ENCODE measurements around the gene SLX9. TPM values are rescaled to one million over a fixed set of nuclear protein-coding genes. Genes with fewer than 3 reads are reported as not detected.
"Not testable (repeated sequence)": the region's sequence is repeated elsewhere in the genome, so short reads cannot be mapped to it uniquely, and the experiment has no call there.

The SLX9 gene
- total and polyA plus RNA-seq, 5 experiments from 2014 or later, result 11.7 to 27.9 (median 13.5) TPM

- ATAC-seq, result no peak
- Mint-ChIP-seq H3K9me3 (no peaks in the 10 kb centered on the region), H3K4me1 (peaks cover 16 to 37% (median 36%) of the 10 kb centered on the region in 4 donors), H3K27ac (peak overlapping the region in 4 of 10 donors; percentile 22 to 96 (median 28)), H3K4me3 (peak overlapping the region in 1 of 10 donors; percentile 68), H3K27me3 (no peaks in the 10 kb centered on the region), H3K36me3 (peaks cover 0 to 27% (median 5%) of the 10 kb centered on the region in 3 donors)
- POLR2A ChIA-PET, result interaction anchor here (0.8 kb wide), 1 partner anchor 46 kb away, joined by 3 read pairs; no protein-coding TSS in a partner anchor
- DNase-seq, result no peak
These were observed 31.2 kb downstream of the SLX9 start for GRCh38 chr21:44970766-44971671.

- H3K9me3 Mint-ChIP-seq, result no peaks in the 10 kb centered on the region
- no peak overlapping the region for H3K4me3 Mint-ChIP-seq
- H3K27ac Mint-ChIP-seq, result peak overlapping the region in 3 of 10 donors; percentile 15 to 76 (median 45)
These were observed 31.8 kb downstream of the SLX9 start for GRCh38 chr21:44971672-44971995.

GRCh38 chr21:44972301-44972814 is 32.5 kb downstream of the SLX9 start:
- Mint-ChIP-seq H3K36me3 (peaks cover 0 to 27% (median 5%) of the 10 kb centered on the region in 3 donors), H3K27me3 (no peaks in the 10 kb centered on the region), H3K27ac (peak overlapping the region in 4 of 10 donors; percentile 43 to 67 (median 48)), H3K4me1 (peaks cover 15 to 30% (median 28%) of the 10 kb centered on the region in 4 donors), H3K4me3 (no peak overlapping the region), H3K9me3 (no peaks in the 10 kb centered on the region)
- no peak for ATAC-seq
- peak in 1 of 10 donors; percentile 40 for DNase-seq
- POLR2A ChIA-PET, result no interaction called here

More at GRCh38 chr21:44971672-44971995, 31.8 kb downstream of the SLX9 start:
- no peaks in the 10 kb centered on the region for H3K27me3 Mint-ChIP-seq
- H3K4me1 Mint-ChIP-seq, result peaks cover 15 to 32% (median 31%) of the 10 kb centered on the region in 4 donors
- ATAC-seq (no peak), DNase-seq (no peak)
- H3K36me3 Mint-ChIP-seq, result peaks cover 0 to 27% (median 5%) of the 10 kb centered on the region in 3 donors
- POLR2A ChIA-PET, result interaction anchor here (0.8 kb wide), 1 partner anchor 47 kb away, joined by 3 read pairs; no protein-coding TSS in a partner anchor

GRCh38 chr21:44972821-44973220 is 33.0 kb downstream of the SLX9 start:
- Mint-ChIP-seq H3K36me3 (peaks cover 0 to 26% (median 5%) of the 10 kb centered on the region in 3 donors), H3K9me3 (no peaks in the 10 kb centered on the region), H3K4me3 (no peak overlapping the region), H3K4me1 (peaks cover 13 to 27% (median 24%) of the 10 kb centered on the region in 4 donors), H3K27ac (peak overlapping the region in 2 of 10 donors; percentile 50 to 67), H3K27me3 (no peaks in the 10 kb centered on the region)
- no peak for DNase-seq
- ATAC-seq, result no peak
- POLR2A ChIA-PET, result no interaction called here

GRCh38 chr21:44973598-44973997 is 33.8 kb downstream of the SLX9 start:
- peaks cover 10 to 20% (median 18%) of the 10 kb centered on the region in 4 donors for H3K4me1 Mint-ChIP-seq
- ATAC-seq (no peak), DNase-seq (no peak)
- peaks cover 0 to 23% (median 5%) of the 10 kb centered on the region in 3 donors for H3K36me3 Mint-ChIP-seq
- H3K4me3 Mint-ChIP-seq, result no peak overlapping the region
- no peaks in the 10 kb centered on the region for H3K27me3 Mint-ChIP-seq
- no peaks in the 10 kb centered on the region for H3K9me3 Mint-ChIP-seq
- POLR2A ChIA-PET, result no interaction called here
- peak overlapping the region in 2 of 10 donors; percentile 27 to 48 for H3K27ac Mint-ChIP-seq

GRCh38 chr21:44974676-44975075 is 34.8 kb downstream of the SLX9 start:
- DNase-seq (no peak), ATAC-seq (no peak)
- Mint-ChIP-seq H3K27me3 (no peaks in the 10 kb centered on the region), H3K4me1 (peaks cover 6 to 10% (median 9%) of the 10 kb centered on the region in 4 donors), H3K36me3 (peaks cover 0 to 17% (median 5%) of the 10 kb centered on the region in 3 donors), H3K4me3 (no peak overlapping the region), H3K9me3 (no peaks in the 10 kb centered on the region), H3K27ac (no peak overlapping the region)
- POLR2A ChIA-PET, result no interaction called here

- H3K9me3 Mint-ChIP-seq, result no peaks in the 10 kb centered on the region
- peaks cover 0 to 14% (median 5%) of the 10 kb centered on the region in 3 donors for H3K36me3 Mint-ChIP-seq
- H3K4me3 Mint-ChIP-seq, result no peak overlapping the region
- no peaks in the 10 kb centered on the region for H3K27me3 Mint-ChIP-seq
- DNase-seq, result no peak
- no peak for ATAC-seq
- POLR2A ChIA-PET, result no interaction called here
- H3K27ac Mint-ChIP-seq, result no peak overlapping the region
- H3K4me1 Mint-ChIP-seq, result peaks cover 0 to 1% (median 0%) of the 10 kb centered on the region in 4 donors
These were observed 36.1 kb downstream of the SLX9 start for GRCh38 chr21:44975720-44976555.

- DNase-seq, H3K27me3 Mint-ChIP-seq, H3K4me1 Mint-ChIP-seq, POLR2A ChIA-PET, H3K27ac Mint-ChIP-seq, H3K9me3 Mint-ChIP-seq, H3K4me3 Mint-ChIP-seq, ATAC-seq: not testable (repeated sequence)
- H3K36me3 Mint-ChIP-seq, result peaks cover 0 to 14% (median 5%) of the 10 kb centered on the region in 3 donors
These were observed 36.9 kb downstream of the SLX9 start for GRCh38 chr21:44976556-44977393.

GRCh38 chr21:44977616-44978340 is 37.9 kb downstream of the SLX9 start:
- H3K36me3 Mint-ChIP-seq, result peaks cover 0 to 11% (median 5%) of the 10 kb centered on the region in 3 donors
- POLR2A ChIA-PET, result no interaction called here
- no peak overlapping the region for H3K27ac Mint-ChIP-seq
- H3K9me3 Mint-ChIP-seq, result no peaks in the 10 kb centered on the region
- no peak overlapping the region for H3K4me3 Mint-ChIP-seq
- DNase-seq, result no peak
- H3K4me1 Mint-ChIP-seq, result peaks cover 0 to 3% (median 0%) of the 10 kb centered on the region in 4 donors
- no peak for ATAC-seq
- no peaks in the 10 kb centered on the region for H3K27me3 Mint-ChIP-seq

GRCh38 chr21:44979687-44980561 is 40.1 kb downstream of the SLX9 start:
- no peak for DNase-seq
- H3K4me1 Mint-ChIP-seq, result peaks cover 0 to 2% (median 0%) of the 10 kb centered on the region in 4 donors
- no peaks in the 10 kb centered on the region for H3K27me3 Mint-ChIP-seq
- no peak for ATAC-seq
- no peaks in the 10 kb centered on the region for H3K9me3 Mint-ChIP-seq
- peaks cover 0 to 1% (median 0%) of the 10 kb centered on the region in 3 donors for H3K36me3 Mint-ChIP-seq
- POLR2A ChIA-PET, result no interaction called here
- no peak overlapping the region for H3K4me3 Mint-ChIP-seq
- H3K27ac Mint-ChIP-seq, result peak overlapping the region in 2 of 10 donors; percentile 28 to 46

Data from naive thymus-derived CD8-positive, alpha-beta T cell (primary cell).